Right lobe of liver (tissue), 4 donors: ENCODE data around the gene SYNGR3.

Source experiments
- CTCF ChIP-seq, 4 donors: fragments of 200-600 bp in 3 of 4; fragments of 450-650 bp in 1 of 4; IDR thresholded peaks; one replicate each; pipeline versions ENCODE4 v1.5.1 to v1.8.0; 2016 to 2022; ENCODE audit warnings: antibody characterized with exemption in 4 of 4, mild to moderate bottlenecking in 2 of 4
- POLR2A ChIP-seq: fragments of 450-650 bp; IDR thresholded peaks from one replicate; pipeline ENCODE4 v1.6.1; 2017; ENCODE audit warnings: antibody characterized with exemption, mild to moderate bottlenecking
- donor health status: DM: no; HTN: no; CAD: no.
- donor health status: DM: no; HTN: no; CAD: no.
- donor health status: DM: no; HTN: yes; CAD: no.

GRCh38 chr16:1966460-1966859 is 23.3 kb upstream of the SYNGR3 start, which contains the start of gene RNF151:
- TF ChIP-seq CTCF (IDR thresholded peaks at IDR 0.05) (no peak), POLR2A (no peak)
